Measurements from ENCODE around the gene GTF2F1.

Gene GTF2F1

GRCh38 chr19:6378041-6378440, 14.9 kb downstream of the GTF2F1 start:
- no peak overlapping the region for H3K4me3 ChIP-seq (ENCODE audit: low read depth, low read length)
- peak; percentile 18 for DNase-seq (ENCODE audit: low read depth)
- in situ Hi-C loops (cut with HindIII; ENCODE audit: low sequenced_read_pairs): no loop called here
- TF ChIP-seq, protein P1, sequence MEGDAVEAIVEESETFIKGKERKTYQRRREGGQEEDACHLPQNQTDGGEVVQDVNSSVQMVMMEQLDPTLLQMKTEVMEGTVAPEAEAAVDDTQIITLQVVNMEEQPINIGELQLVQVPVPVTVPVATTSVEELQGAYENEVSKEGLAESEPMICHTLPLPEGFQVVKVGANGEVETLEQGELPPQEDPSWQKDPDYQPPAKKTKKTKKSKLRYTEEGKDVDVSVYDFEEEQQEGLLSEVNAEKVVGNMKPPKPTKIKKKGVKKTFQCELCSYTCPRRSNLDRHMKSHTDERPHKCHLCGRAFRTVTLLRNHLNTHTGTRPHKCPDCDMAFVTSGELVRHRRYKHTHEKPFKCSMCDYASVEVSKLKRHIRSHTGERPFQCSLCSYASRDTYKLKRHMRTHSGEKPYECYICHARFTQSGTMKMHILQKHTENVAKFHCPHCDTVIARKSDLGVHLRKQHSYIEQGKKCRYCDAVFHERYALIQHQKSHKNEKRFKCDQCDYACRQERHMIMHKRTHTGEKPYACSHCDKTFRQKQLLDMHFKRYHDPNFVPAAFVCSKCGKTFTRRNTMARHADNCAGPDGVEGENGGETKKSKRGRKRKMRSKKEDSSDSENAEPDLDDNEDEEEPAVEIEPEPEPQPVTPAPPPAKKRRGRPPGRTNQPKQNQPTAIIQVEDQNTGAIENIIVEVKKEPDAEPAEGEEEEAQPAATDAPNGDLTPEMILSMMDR (IDR thresholded peaks at IDR 0.05; ENCODE audit: low read depth, low read length, missing control alignments): no peak

DNA sequence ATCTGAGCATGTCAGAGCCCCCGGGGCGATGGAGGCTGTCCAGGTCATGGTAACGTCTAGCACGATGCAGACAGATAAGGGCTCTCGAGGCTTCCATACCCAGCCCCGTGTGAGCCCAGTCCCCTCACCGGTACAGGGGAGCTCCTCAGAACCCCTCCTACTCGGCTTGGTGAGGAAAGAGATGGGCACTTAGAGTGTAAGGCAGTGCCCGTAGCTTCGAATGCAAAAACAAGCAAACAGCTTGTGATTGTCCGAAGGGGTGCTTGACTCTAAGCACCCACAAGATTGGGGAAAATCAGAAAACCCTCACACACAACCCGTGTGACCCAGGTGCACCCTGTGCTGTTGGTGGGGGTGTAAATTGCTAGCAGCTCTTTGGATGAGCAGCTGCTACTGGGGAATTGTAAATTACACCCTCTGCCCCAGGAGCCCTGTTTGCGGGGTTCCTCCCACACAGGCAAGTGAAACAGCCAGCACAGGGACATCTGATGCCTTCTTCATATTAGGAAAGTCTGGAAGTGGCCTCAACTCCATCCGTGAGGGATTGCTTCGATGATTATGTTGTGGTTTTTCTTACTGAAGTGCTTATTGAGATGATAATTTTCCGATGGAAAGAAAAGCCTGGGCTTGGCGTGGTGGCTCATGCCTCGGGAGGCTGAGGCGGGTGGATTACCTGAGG, 16.3 kb downstream of the GTF2F1 start:
- H3K4me3 ChIP-seq (ENCODE audit: low read depth, low read length): no peak overlapping the region
- TF ChIP-seq, protein P1 (IDR thresholded peaks at IDR 0.05; ENCODE audit: low read depth, low read length, missing control alignments): no peak
- in situ Hi-C loops (cut with HindIII; ENCODE audit: low sequenced_read_pairs): no loop called here
- DNase-seq (ENCODE audit: low read depth): no peak

- H3K4me3 ChIP-seq (ENCODE audit: low read depth, low read length): no peak within 1 kb of the TSS
- DNase-seq (ENCODE audit: low read depth): no peak
- TF ChIP-seq, protein P1 (IDR thresholded peaks at IDR 0.05; ENCODE audit: low read depth, low read length, missing control alignments): no peak
- in situ Hi-C loops (cut with HindIII; ENCODE audit: low sequenced_read_pairs): no loop called here
These were observed 17.5 kb downstream of the GTF2F1 start, which contains the start of gene PSPN for GRCh38 chr19:6375411-6376010. Gene PSPN, minus strand, starts transcription at chr19:6375933. Its CDS starts 84 bp downstream, at chr19:6375849.

DNA sequence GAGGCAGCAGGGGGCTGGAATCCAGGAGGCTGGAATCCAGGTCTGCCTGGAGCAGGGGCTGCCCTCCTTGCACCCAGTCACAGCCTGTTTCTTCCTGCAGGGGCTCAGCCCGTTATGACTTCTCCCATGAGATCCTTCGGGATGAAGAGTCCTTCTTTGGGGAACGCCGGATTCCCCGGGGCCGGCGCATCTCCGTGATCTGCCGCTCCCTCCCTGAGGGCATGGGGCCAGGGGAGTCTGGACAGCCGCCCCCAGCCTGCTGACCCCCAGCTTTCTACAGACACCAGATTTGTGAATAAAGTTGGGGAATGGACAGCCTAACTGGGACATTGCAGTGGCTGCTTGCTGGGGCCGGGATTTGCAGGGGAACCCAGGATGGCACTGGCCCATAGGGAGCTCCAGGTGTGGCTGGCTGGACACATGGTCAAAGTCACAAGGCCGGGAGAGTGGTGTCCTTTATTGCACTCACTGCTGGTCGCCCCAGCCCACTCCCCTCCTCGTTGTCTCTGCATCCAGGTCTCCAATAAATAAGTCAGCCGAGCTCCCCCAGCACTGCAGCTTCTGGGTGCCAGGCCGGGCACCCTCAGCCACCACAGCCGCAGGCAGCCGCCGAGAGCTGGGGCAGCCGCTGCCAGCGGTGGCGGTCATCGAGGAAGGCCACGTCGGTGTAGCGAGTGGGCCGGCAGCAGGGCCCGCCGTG, 18.1 kb downstream of the GTF2F1 start:
- in situ Hi-C loops (cut with HindIII; ENCODE audit: low sequenced_read_pairs): no loop called here
- no peak for DNase-seq (ENCODE audit: low read depth)
- TF ChIP-seq, protein P1 (IDR thresholded peaks at IDR 0.05; ENCODE audit: low read depth, low read length, missing control alignments): no peak
- no peak overlapping the region for H3K4me3 ChIP-seq (ENCODE audit: low read depth, low read length)

- in situ Hi-C loops (cut with HindIII; ENCODE audit: low sequenced_read_pairs): no loop called here
- TF ChIP-seq, protein P1 (IDR thresholded peaks at IDR 0.05; ENCODE audit: low read depth, low read length, missing control alignments): no peak
- DNase-seq (ENCODE audit: low read depth): no peak
- peak overlapping the region; percentile 46 for H3K4me3 ChIP-seq (ENCODE audit: low read depth, low read length)
These were observed 18.7 kb downstream of the GTF2F1 start for GRCh38 chr19:6374161-6374709.

- TF ChIP-seq, protein P1 (IDR thresholded peaks at IDR 0.05; ENCODE audit: low read depth, low read length, missing control alignments): no peak
These were observed 19.2 kb downstream of the GTF2F1 start for GRCh38 chr19:6373813-6374108.

More at GRCh38 chr19:6373813-6374108, 19.2 kb downstream of the GTF2F1 start:
- in situ Hi-C loops (cut with HindIII; ENCODE audit: low sequenced_read_pairs): no loop called here
- no peak for DNase-seq (ENCODE audit: low read depth)
- H3K4me3 ChIP-seq (ENCODE audit: low read depth, low read length): peak overlapping the region; percentile 46
